Lung (tissue), 13 donors: ENCODE results near the gene KIF9. TPM values are rescaled to one million over a fixed set of nuclear protein-coding genes. Genes with fewer than 3 reads are reported as not detected.
"Not testable (repeated sequence)": the region's sequence is repeated elsewhere in the genome, so short reads cannot be mapped to it uniquely, and the experiment has no call there.

Experiments
- ATAC-seq: fragments of 200-7000 bp; cut with Tn5 transposase; one replicate; pipeline ENCODE4 v1.9.1; 2020; ENCODE audit warnings: moderate number of reproducible peaks; ENCODE audit not compliant: insufficient read depth, low FRiP score
- DNase-seq, 3 donors: peaks; one replicate each; pipeline ENCODE4 v3.0.0-alpha.2; 2013 to 2017
- H3K27ac ChIP-seq, 2 donors: one replicate each; pipeline ENCODE4 v1.5.1; 2013; ENCODE audit warnings: mild to moderate bottlenecking in 2 of 2, moderate library complexity in 2 of 2, control low read depth in 1 of 2, inconsistent platforms in 1 of 2, low read depth in 1 of 2, low read length in 1 of 2
- H3K27me3 ChIP-seq, 3 donors: one replicate each; pipeline ENCODE4 v1.5.1; 2013; ENCODE audit warnings: low read length in 2 of 3; ENCODE audit not compliant: control insufficient read depth in 3 of 3, insufficient read depth in 3 of 3
- H3K36me3 ChIP-seq, 4 donors: one replicate each; pipeline ENCODE4 v1.5.1; 2013; ENCODE audit warnings: low read length in 4 of 4, mild to moderate bottlenecking in 1 of 4, moderate library complexity in 1 of 4; ENCODE audit not compliant: control insufficient read depth in 4 of 4, insufficient read depth in 4 of 4
- H3K4me1 ChIP-seq, 5 donors: one replicate each; pipeline ENCODE4 v1.5.1; 2013; ENCODE audit warnings: low read length in 5 of 5, mild to moderate bottlenecking in 2 of 5, moderate library complexity in 1 of 5; ENCODE audit not compliant: control insufficient read depth in 5 of 5, insufficient read depth in 5 of 5
- H3K4me3 ChIP-seq: one replicate; pipeline ENCODE4 v1.5.1; 2013; ENCODE audit warnings: mild to moderate bottlenecking, control low read depth, moderate library complexity
- H3K9ac ChIP-seq, 2 donors: one replicate each; pipeline ENCODE4 v1.5.1; 2013; ENCODE audit warnings: low read length in 2 of 2, control low read depth in 1 of 2; ENCODE audit not compliant: insufficient read depth in 1 of 2
- H3K9me3 ChIP-seq, 4 donors: one replicate each; pipeline ENCODE4 v1.5.1; 2013; ENCODE audit warnings: low read length in 3 of 4, mild to moderate bottlenecking in 1 of 4, moderate library complexity in 1 of 4; ENCODE audit not compliant: control insufficient read depth in 4 of 4, insufficient read depth in 3 of 4
- WGBS, 2 donors: extraction: QIAGEN DNeasy Blood & Tissue Kit; methylation state at CpG; one replicate each; pipeline ENCODE4 v1.1.7; 2013; 5-methylcytosine and 5-hydroxymethylcytosine counted together
- polyA plus RNA-seq, 2 donors: library from polyadenylated mRNA; stranded (reverse); fragments of 200-250 nt; gene quantifications; one replicate each; pipeline ENCODE4 v1.2.1, GENCODE V29; 2013
- small RNA-seq: library from RNA; depleted of rRNA; stranded (forward); fragments of <200 nt; gene quantifications from one replicate; pipeline ENCODE3, GENCODE V24; 2014; ENCODE audit warnings: low replicate concordance
- total RNA-seq, 2 donors: library from RNA; depleted of rRNA in 1 of 2; stranded (reverse); fragments of >200 nt in 1 of 2; gene quantifications; one replicate each; pipeline ENCODE4 v1.2.1, GENCODE V29; 2014 to 2021
- TF ChIP-seq, protein P1 (sequence below): IDR thresholded peaks from 2 replicates; pipeline ENCODE4 v1.5.1; 2012; ENCODE audit warnings: mild to moderate bottlenecking; ENCODE audit errors: control extremely low read depth, extremely low read depth
- donor health status: control.
- donor health status: control.
- donor health status: Bipolar disorder and iron deficiency.
- donor health status: healthy.
- donor health status: DM: yes; HTN: yes; CAD: no.

KIF9 gene
- total and polyA plus RNA-seq, 4 donors = 13.6 to 18.4 (median 17.9) TPM

DNA sequence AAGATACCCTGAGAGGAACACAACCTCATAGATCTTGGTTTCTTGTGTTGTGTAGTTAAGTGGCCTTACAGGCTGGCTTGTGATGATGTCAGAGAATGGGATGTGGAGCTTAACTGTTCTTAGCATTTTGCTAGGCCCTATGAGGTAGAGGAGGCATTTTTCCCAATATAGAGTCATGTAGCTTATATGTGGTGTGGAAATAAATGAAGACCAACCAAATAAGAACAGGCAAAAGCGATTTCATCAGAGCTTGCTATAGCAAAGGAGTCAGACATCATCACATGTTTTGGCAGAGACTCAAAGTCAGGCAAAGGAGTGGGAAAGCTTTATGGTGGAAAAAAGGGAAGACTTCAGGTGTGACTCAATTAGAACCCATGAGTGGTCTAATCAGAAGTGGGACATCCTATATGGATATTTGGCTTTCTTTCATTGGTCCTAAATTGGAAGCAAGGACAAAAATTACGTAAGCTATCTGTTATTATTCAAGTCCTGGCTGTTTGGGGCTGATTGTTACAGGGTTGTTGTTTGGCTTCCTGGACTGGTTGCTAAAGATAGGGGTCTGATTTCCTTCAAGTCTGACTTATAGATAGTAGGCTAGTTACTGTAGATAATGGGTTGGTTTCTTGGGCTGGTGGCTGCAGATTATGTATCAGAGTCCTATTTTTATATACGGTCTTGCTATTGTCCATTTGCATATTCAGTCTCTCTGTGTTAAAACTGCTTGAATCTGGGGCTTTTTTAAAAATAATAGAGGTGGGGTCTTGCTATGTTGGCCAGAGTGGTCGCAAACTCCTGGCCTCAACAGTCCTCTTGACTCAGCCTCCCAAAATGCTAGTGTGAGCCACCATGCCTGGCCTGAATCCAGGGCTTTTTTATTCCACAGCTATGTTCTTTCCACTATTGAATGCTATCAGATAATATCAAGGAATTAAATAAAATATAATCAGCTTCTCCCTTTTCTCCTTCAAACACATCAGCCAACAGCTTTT lies 88.4 kb downstream of the KIF9 start:
- no peaks in the 10 kb centered on the region for H3K36me3 ChIP-seq
- no peaks in the 10 kb centered on the region for H3K27me3 ChIP-seq
- no peak for ATAC-seq
- 95 to 98% methylated on average over 4 of the region's 4 CpGs for WGBS, 2 donors
- no peak overlapping the region for H3K27ac ChIP-seq
- peak in 1 of 3 donors; percentile 1 for DNase-seq
- H3K9me3 ChIP-seq = no peaks in the 10 kb centered on the region
- no peak overlapping the region for H3K4me3 ChIP-seq
- TF ChIP-seq, protein P1, sequence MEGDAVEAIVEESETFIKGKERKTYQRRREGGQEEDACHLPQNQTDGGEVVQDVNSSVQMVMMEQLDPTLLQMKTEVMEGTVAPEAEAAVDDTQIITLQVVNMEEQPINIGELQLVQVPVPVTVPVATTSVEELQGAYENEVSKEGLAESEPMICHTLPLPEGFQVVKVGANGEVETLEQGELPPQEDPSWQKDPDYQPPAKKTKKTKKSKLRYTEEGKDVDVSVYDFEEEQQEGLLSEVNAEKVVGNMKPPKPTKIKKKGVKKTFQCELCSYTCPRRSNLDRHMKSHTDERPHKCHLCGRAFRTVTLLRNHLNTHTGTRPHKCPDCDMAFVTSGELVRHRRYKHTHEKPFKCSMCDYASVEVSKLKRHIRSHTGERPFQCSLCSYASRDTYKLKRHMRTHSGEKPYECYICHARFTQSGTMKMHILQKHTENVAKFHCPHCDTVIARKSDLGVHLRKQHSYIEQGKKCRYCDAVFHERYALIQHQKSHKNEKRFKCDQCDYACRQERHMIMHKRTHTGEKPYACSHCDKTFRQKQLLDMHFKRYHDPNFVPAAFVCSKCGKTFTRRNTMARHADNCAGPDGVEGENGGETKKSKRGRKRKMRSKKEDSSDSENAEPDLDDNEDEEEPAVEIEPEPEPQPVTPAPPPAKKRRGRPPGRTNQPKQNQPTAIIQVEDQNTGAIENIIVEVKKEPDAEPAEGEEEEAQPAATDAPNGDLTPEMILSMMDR = no peak
- no peaks in the 10 kb centered on the region for H3K4me1 ChIP-seq
- H3K9ac ChIP-seq = no peak overlapping the region

DNA sequence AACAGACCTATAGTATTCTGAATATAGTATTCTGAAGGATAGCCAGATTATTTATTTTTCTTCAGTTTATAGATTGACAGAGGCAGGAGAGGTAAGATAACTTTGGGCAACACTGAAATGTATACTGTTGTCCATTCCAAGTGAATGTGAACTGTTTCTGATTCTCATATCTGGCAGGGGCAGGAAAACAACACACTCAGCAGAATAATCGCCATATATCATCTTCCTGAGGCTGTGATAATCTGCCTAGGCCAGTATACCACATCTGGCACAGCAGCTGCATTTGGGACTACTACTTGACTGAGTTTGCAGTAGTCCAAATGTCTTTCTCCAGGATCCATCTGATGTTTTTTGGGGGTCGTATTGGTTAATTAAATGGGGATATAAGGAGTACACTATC lies 96.3 kb downstream of the KIF9 start:
- no peaks in the 10 kb centered on the region for H3K4me1 ChIP-seq
- no peaks in the 10 kb centered on the region for H3K36me3 ChIP-seq
- 94 to 95% methylated on average over 2 of the region's 2 CpGs for WGBS, 2 donors
- no peak overlapping the region for H3K9ac ChIP-seq
- no peak for ATAC-seq
- no peaks in the 10 kb centered on the region for H3K27me3 ChIP-seq
- no peak overlapping the region for H3K4me3 ChIP-seq
- TF ChIP-seq, protein P1 = no peak
- no peaks in the 10 kb centered on the region for H3K9me3 ChIP-seq
- no peak overlapping the region for H3K27ac ChIP-seq
- no peak for DNase-seq

- WGBS, 2 donors = 90 to 93% methylated on average over 4 of the region's 4 CpGs
Observed at GRCh38 chr3:47181685-47182084, 100.9 kb downstream of the KIF9 start.

DNA sequence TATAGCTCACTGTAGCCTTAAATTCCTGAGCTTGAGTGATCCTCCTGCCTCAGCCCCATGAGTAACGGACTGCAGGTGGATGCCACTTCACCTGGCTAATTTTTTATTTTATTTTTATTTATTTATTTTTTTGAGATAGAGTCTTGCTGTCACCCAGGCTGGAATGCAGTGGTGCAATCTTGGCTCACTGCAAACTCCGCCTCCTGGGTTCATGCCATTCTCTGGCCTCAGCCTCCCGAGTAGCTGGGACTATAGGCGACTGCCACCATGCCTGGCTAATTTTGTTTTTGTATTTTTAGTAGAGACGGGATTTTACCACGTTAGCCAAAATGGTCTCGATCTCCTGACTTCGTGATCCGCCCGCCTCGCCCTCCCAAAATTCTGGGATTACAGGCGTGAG lies 102.6 kb downstream of the KIF9 start:
- DNase-seq, ATAC-seq, H3K9ac ChIP-seq, H3K27ac ChIP-seq, H3K4me3 ChIP-seq, H3K27me3 ChIP-seq, H3K36me3 ChIP-seq, H3K4me1 ChIP-seq, H3K9me3 ChIP-seq: not testable (repeated sequence)
- WGBS, 2 donors = 93 to 94% methylated on average over 12 of the region's 12 CpGs

More at GRCh38 chr3:47181685-47182084, 100.9 kb downstream of the KIF9 start:
- H3K4me1 ChIP-seq, H3K36me3 ChIP-seq, H3K4me3 ChIP-seq, ATAC-seq, H3K9ac ChIP-seq, H3K27me3 ChIP-seq, H3K27ac ChIP-seq, DNase-seq, H3K9me3 ChIP-seq: not testable (repeated sequence)

Small RNAs within 50 kb of the gene (small RNA-seq; reads per million reads assigned to genes)
- 0.23 reads per million, percentile 19 among the genes with 10 or more reads in this experiment for gene SNORD13P3

Other genes starting within 250 kb of the KIF9 start
- 100 to 1,000 TPM in 1 of 2 donors, 10 to 100 TPM in 1; 35.3 to 107 TPM for gene SETD2, start 118.7 kb downstream of the KIF9 start, total RNA-seq
- 10 to 100 TPM; 10.4 to 14.8 TPM for gene SETD2, start 118.7 kb downstream of the KIF9 start, polyA plus RNA-seq
- 10 to 100 TPM; 13.4 to 27.5 TPM for gene KLHL18, start 145 bp upstream of the KIF9 start, total RNA-seq
- 10 to 100 TPM; 15.2 to 20.7 TPM for gene KLHL18, start 145 bp upstream of the KIF9 start, polyA plus RNA-seq
- 10 to 100 TPM; 25.1 to 52.3 TPM for gene PTPN23, start 98.2 kb upstream of the KIF9 start, total RNA-seq
- 10 to 100 TPM; 20.4 to 23.3 TPM for gene PTPN23, start 98.2 kb upstream of the KIF9 start, polyA plus RNA-seq
- gene SCAP, start 193.1 kb upstream of the KIF9 start, total RNA-seq = 10 to 100 TPM; 49.3 to 91.8 TPM
- gene SCAP, start 193.1 kb upstream of the KIF9 start, polyA plus RNA-seq = 10 to 100 TPM; 44.1 to 45.4 TPM
- gene ELP6, start 230.9 kb upstream of the KIF9 start, total RNA-seq = 10 to 100 TPM; 25.4 to 28.0 TPM
- gene ELP6, start 230.9 kb upstream of the KIF9 start, polyA plus RNA-seq = 10 to 100 TPM; 27.3 to 31.3 TPM